Endodermal cell (in vitro differentiated cells): Measurements from ENCODE around the gene NXNL1. TPM values are rescaled to one million over a fixed set of nuclear protein-coding genes. Genes with fewer than 3 reads are reported as not detected.

Experiments
- DNase-seq: peaks from one replicate; pipeline ENCODE4 v3.0.0-alpha.2; 2017
- H3K27ac ChIP-seq: 2 replicates; pipeline ENCODE4 v1.5.1; 2013; ENCODE audit warnings: mild to moderate bottlenecking, low read depth, low read length, moderate library complexity
- H3K27me3 ChIP-seq: 2 replicates; pipeline ENCODE4 v1.6.1; 2013; ENCODE audit warnings: mild to moderate bottlenecking, low read length, moderate library complexity; ENCODE audit not compliant: insufficient read depth, control insufficient read depth, poor library complexity, severe bottlenecking
- H3K36me3 ChIP-seq: 2 replicates; pipeline ENCODE4 v1.7.0; 2013; ENCODE audit warnings: mild to moderate bottlenecking, low read length, moderate library complexity; ENCODE audit not compliant: control insufficient read depth, insufficient read depth
- H3K4me1 ChIP-seq: one replicate; pipeline ENCODE4 v1.7.0; 2013; ENCODE audit warnings: low read length; ENCODE audit not compliant: control insufficient read depth, insufficient read depth
- H3K4me3 ChIP-seq: 2 replicates; pipeline ENCODE4 v1.5.1; 2013; ENCODE audit warnings: mild to moderate bottlenecking, low read length, moderate library complexity
- H3K9ac ChIP-seq: 2 replicates; pipeline ENCODE4 v1.6.1; 2013; ENCODE audit warnings: mild to moderate bottlenecking, low read length, moderate library complexity; ENCODE audit not compliant: poor library complexity, severe bottlenecking; ENCODE audit errors: extremely low read depth
- H3K9me3 ChIP-seq: 2 replicates; pipeline ENCODE4 v1.6.1; 2013; ENCODE audit warnings: mild to moderate bottlenecking, low read length, moderate library complexity; ENCODE audit not compliant: control insufficient read depth
- H3K27ac Mint-ChIP-seq: 2 replicates; pipeline ENCODE4 v1.8.0; 2020; ENCODE audit warnings: mixed read lengths
- H3K27me3 Mint-ChIP-seq: 2 replicates; pipeline ENCODE4 v1.8.0; 2021; ENCODE audit warnings: mild to moderate bottlenecking, mixed read lengths; ENCODE audit not compliant: insufficient read depth
- H3K36me3 Mint-ChIP-seq: 2 replicates; pipeline ENCODE4 v1.8.0; 2020; ENCODE audit warnings: low read depth, mixed read lengths
- H3K4me1 Mint-ChIP-seq: 2 replicates; pipeline ENCODE4 v1.8.0; 2020; ENCODE audit warnings: mixed read lengths
- H3K4me3 Mint-ChIP-seq: 2 replicates; pipeline ENCODE4 v1.8.0; 2020; ENCODE audit warnings: mild to moderate bottlenecking, moderate library complexity, mixed read lengths
- H3K9me3 Mint-ChIP-seq: 2 replicates; pipeline ENCODE4 v1.8.0; 2020; ENCODE audit warnings: mild to moderate bottlenecking, mixed read lengths
- CTCF ChIP-seq: fragments of 200-600 bp; sonication (generic); conservative IDR thresholded peaks from 2 replicates; pipeline ENCODE4 v1.5.0; 2021; ENCODE audit warnings: antibody characterized with exemption, mild to moderate bottlenecking
- WGBS, 2 experiments: methylation state at CpG; one replicate each; pipeline versions ENCODE4 v1.1.5 to v1.1.7; 2013; ENCODE audit warnings: missing lambda C conversion rate in 2 of 2, mixed read lengths in 1 of 2; ENCODE audit not compliant: insufficient coverage in 1 of 2, insufficient read length in 1 of 2; 5-methylcytosine and 5-hydroxymethylcytosine counted together
- total RNA-seq, 2 donors: library from RNA; stranded (reverse); fragmentation: NEBNext Ultra II Directional in 1 of 2; extraction: Animal tissue kit (Norgen Biotek cat#: 25700) in 1 of 2; gene quantifications; 2 replicates in 1 of 2; 3 replicates in 1 of 2; pipeline ENCODE4 v1.2.1, GENCODE V29; 2021

The NXNL1 gene
- total RNA-seq, 2 donors from 2014 or later, result not detected

DNA sequence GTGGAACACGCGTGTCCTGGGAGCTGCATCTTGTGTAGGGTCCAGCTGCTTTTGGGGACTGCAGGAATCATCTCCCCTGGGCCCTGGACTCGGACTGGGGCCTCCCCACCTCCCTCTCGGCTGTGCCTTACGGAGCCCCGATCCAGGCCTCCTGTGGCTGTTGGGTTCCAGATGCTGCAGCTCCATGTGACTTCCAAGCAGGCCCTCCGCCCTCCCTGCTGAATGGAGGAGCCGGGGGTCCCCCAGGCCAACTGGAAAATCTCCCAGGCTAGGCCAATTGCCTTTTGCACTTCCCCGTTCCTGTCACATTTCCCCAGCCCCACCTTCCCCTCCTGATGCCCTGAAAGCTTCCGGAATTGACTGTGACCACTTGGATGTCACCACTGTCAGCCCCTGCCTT is 44.5 kb upstream of the NXNL1 start:
- no peak overlapping the region for H3K27ac Mint-ChIP-seq

DNA sequence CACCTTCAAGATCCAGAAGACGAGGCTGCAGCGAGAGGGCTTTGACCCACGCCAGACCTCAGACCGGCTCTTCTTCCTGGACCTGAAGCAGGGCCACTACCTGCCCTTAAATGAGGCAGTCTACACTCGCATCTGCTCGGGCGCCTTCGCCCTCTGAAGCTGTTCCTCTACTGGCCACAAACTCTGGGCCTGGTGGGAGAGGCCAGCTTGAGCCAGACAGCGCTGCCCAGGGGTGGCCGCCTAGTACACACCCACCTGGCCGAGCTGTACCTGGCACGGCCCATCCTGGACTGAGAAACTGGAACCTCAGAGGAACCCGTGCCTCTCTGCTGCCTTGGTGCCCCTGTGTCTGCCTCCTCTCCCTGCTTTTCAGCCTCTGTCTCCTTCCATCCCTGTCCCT is 43.7 kb upstream of the NXNL1 start:
- H3K27me3 ChIP-seq, result no peaks in the 10 kb centered on the region
- Mint-ChIP-seq H3K27ac (peak overlapping the region; percentile 35), H3K4me3 (no peak overlapping the region), H3K4me1 (peaks cover 5% of the 10 kb centered on the region), H3K9me3 (no peaks in the 10 kb centered on the region), H3K27me3 (no peaks in the 10 kb centered on the region), H3K36me3 (peaks cover 7% of the 10 kb centered on the region)
- no peak for TF ChIP-seq CTCF
- H3K9me3 ChIP-seq, result no peaks in the 10 kb centered on the region
- WGBS, 2 experiments, result 92 to 93% methylated on average over 7 to 13 of the region's 13 CpGs
- H3K36me3 ChIP-seq, result no peaks in the 10 kb centered on the region
- H3K27ac ChIP-seq, result no peak overlapping the region
- H3K9ac ChIP-seq, result no peak overlapping the region
- H3K4me1 ChIP-seq, result no peaks in the 10 kb centered on the region
- no peak for DNase-seq
- H3K4me3 ChIP-seq, result no peak overlapping the region

More for the DNA sequence above, 44.5 kb upstream of the NXNL1 start:
- no peak overlapping the region for H3K4me3 ChIP-seq
- no peaks in the 10 kb centered on the region for H3K9me3 Mint-ChIP-seq
- H3K9me3 ChIP-seq, result no peaks in the 10 kb centered on the region
- no peaks in the 10 kb centered on the region for H3K36me3 ChIP-seq
- H3K27me3 ChIP-seq, result no peaks in the 10 kb centered on the region
- no peaks in the 10 kb centered on the region for H3K4me1 ChIP-seq
- 79% methylated on average over 8 to 10 of the region's 10 CpGs for WGBS, 2 experiments
- no peak for TF ChIP-seq CTCF
- H3K4me3 Mint-ChIP-seq, result no peak overlapping the region
- H3K9ac ChIP-seq, result no peak overlapping the region
- H3K36me3 Mint-ChIP-seq, result peaks cover 7% of the 10 kb centered on the region
- no peak for DNase-seq
- H3K27me3 Mint-ChIP-seq, result no peaks in the 10 kb centered on the region
- no peak overlapping the region for H3K27ac ChIP-seq
- H3K4me1 Mint-ChIP-seq, result no peaks in the 10 kb centered on the region

GRCh38 chr19:17504030-17504429 is 43.3 kb upstream of the NXNL1 start:
- no peaks in the 10 kb centered on the region for H3K4me1 ChIP-seq
- H3K9ac ChIP-seq, result no peak overlapping the region
- peaks cover 7% of the 10 kb centered on the region for H3K36me3 Mint-ChIP-seq
- no peaks in the 10 kb centered on the region for H3K27me3 ChIP-seq
- H3K4me3 ChIP-seq, result no peak overlapping the region
- no peaks in the 10 kb centered on the region for H3K36me3 ChIP-seq
- H3K4me3 Mint-ChIP-seq, result no peak overlapping the region
- no peak for DNase-seq
- 95% methylated on average over 2 of the region's 2 CpGs; no CpG with 5 or more reads in 1 of the 2 experiments for WGBS, 2 experiments
- no peak overlapping the region for H3K27ac ChIP-seq
- no peak for TF ChIP-seq CTCF
- no peaks in the 10 kb centered on the region for H3K9me3 ChIP-seq
- no peak overlapping the region for H3K27ac Mint-ChIP-seq
- H3K27me3 Mint-ChIP-seq, result no peaks in the 10 kb centered on the region
- no peaks in the 10 kb centered on the region for H3K9me3 Mint-ChIP-seq
- peaks cover 5% of the 10 kb centered on the region for H3K4me1 Mint-ChIP-seq
